Measurements from ENCODE around the gene S100A2. TPM values are rescaled to one million over a fixed set of nuclear protein-coding genes. Genes with fewer than 3 reads are reported as not detected.

The S100A2 gene
- total and polyA plus RNA-seq, 2 experiments from 2014 or later, result 0.66 to 0.89 TPM

- TF ChIP-seq ZNF462 (CRISPR knock-in tag; IDR thresholded peaks at IDR 0.05) (no peak), EZH2phosphoT487 (IDR thresholded peaks at IDR 0.05; ENCODE audit: unreplicated experiment) (no peak), ZNF114 (CRISPR knock-in tag; IDR thresholded peaks at IDR 0.05) (no peak), JUNB (IDR thresholded peaks at IDR 0.05; ENCODE audit: unreplicated experiment) (no peak), ZNF331 (CRISPR knock-in tag; IDR thresholded peaks at IDR 0.05; ENCODE audit: low read depth) (no peak), CREB1 (CRISPR knock-in tag; IDR thresholded peaks at IDR 0.05; ENCODE audit: low read depth) (no peak), POLR2AphosphoS5 (IDR thresholded peaks at IDR 0.05; ENCODE audit: low read depth) (no peak), CTCF (conservative IDR thresholded peaks at IDR 0.05; ENCODE audit: low read depth in 2 of 2) (no peak)
Observed at GRCh38 chr1:153513666-153514065, 52.0 kb downstream of the S100A2 start (continued).

GRCh38 chr1:153513023-153513422, 52.6 kb downstream of the S100A2 start:
- H3K9me3 Mint-ChIP-seq, result no peaks in the 10 kb centered on the region; the same call in 1 of the 3 replicates
- Histone ChIP-seq H3F3A (replicated peaks; ENCODE audit: low read depth) (no peaks in the 10 kb centered on the region), H3K27ac (ENCODE audit: low read depth) (no peak overlapping the region), H3K4me1 (ENCODE audit: insufficient read depth) (no peaks in the 10 kb centered on the region; the same call in 1 of the 2 replicates), H3K27me3 (ENCODE audit: insufficient read depth) (peaks cover 30% of the 10 kb centered on the region), H3K4me3 (no peak overlapping the region), H3K9me2 (ENCODE audit: insufficient read depth) (no peaks in the 10 kb centered on the region), H3K4me2 (no peak overlapping the region), H4K20me1 (replicated peaks; ENCODE audit: insufficient read depth) (no peaks in the 10 kb centered on the region), H3K36me3 (ENCODE audit: insufficient read depth) (no peaks in the 10 kb centered on the region), H3K79me2 (replicated peaks; ENCODE audit: insufficient read depth) (no peaks in the 10 kb centered on the region), H2AFZ (no peak overlapping the region)
- peaks cover 9% of the 10 kb centered on the region; the same call in 2 of the 3 replicates for H3K4me1 Mint-ChIP-seq
- H3K27ac Mint-ChIP-seq, result no peak overlapping the region
- H3K27me3 Mint-ChIP-seq (ENCODE audit: insufficient read depth, low read depth, poor library complexity), result peaks cover 23% of the 10 kb centered on the region
- H3K4me3 Mint-ChIP-seq, result no peak overlapping the region
- DNase-seq (ENCODE audit: low spot score) (no peak), ATAC-seq (no peak)
- no peaks in the 10 kb centered on the region for H3K36me3 Mint-ChIP-seq (ENCODE audit: low read depth)
- TF ChIP-seq POLR2AphosphoS5 (IDR thresholded peaks at IDR 0.05; ENCODE audit: low read depth) (no peak), ZNF462 (CRISPR knock-in tag; IDR thresholded peaks at IDR 0.05) (no peak), NANOG (IDR thresholded peaks at IDR 0.05; ENCODE audit: borderline replicate concordance) (no peak)

All from GM23338 (cell line).